H9 (cell line): ENCODE results near the gene COL27A1. TPM values are rescaled to one million over a fixed set of nuclear protein-coding genes. Genes with fewer than 3 reads are reported as not detected.

Experiments
- DNase-seq: peaks from one replicate; pipeline ENCODE4 v3.0.0-alpha.2; 2017
- H2AFZ ChIP-seq: one replicate; pipeline ENCODE4 v1.6.1; 2013; ENCODE audit warnings: mild to moderate bottlenecking, low read length, control low read depth, moderate library complexity
- H2AK5ac ChIP-seq: 2 replicates; pipeline ENCODE4 v1.6.1; 2013; ENCODE audit warnings: low read length, control low read depth, mixed read lengths; ENCODE audit not compliant: insufficient read length
- H2BK120ac ChIP-seq: one replicate; pipeline ENCODE4 v1.6.1; 2013; ENCODE audit warnings: low read depth, mild to moderate bottlenecking, low read length, control low read depth, inconsistent platforms; ENCODE audit not compliant: poor library complexity, severe bottlenecking
- H2BK12ac ChIP-seq: 2 replicates; pipeline ENCODE4 v1.6.1; 2013; ENCODE audit warnings: low read length, control low read depth, mixed read lengths, low read depth; ENCODE audit not compliant: insufficient read length
- H2BK15ac ChIP-seq: 2 replicates; pipeline ENCODE4 v1.6.1; 2013; ENCODE audit warnings: low read depth, low read length, control low read depth
- H2BK20ac ChIP-seq: one replicate; pipeline ENCODE4 v1.6.1; 2013; ENCODE audit warnings: low read depth, mild to moderate bottlenecking, low read length, control low read depth, inconsistent platforms; ENCODE audit not compliant: poor library complexity, severe bottlenecking
- H2BK5ac ChIP-seq: 2 replicates; pipeline ENCODE4 v1.6.1; 2013; ENCODE audit warnings: low read length, control low read depth, mixed read lengths; ENCODE audit not compliant: insufficient read length
- H3K14ac ChIP-seq: 2 replicates; pipeline ENCODE4 v1.6.1; 2013; ENCODE audit warnings: low read length, control low read depth; ENCODE audit not compliant: insufficient read depth
- H3K18ac ChIP-seq: 2 replicates; pipeline ENCODE4 v1.6.1; 2013; ENCODE audit warnings: low read depth, mild to moderate bottlenecking, mixed read lengths, low read length, control low read depth; ENCODE audit not compliant: insufficient read length
- H3K23ac ChIP-seq: 2 replicates; pipeline ENCODE4 v1.6.1; 2013; ENCODE audit warnings: low read length, control low read depth, mixed read lengths, low read depth; ENCODE audit not compliant: insufficient read length
- H3K23me2 ChIP-seq: 2 replicates; pipeline ENCODE4 v1.6.1; 2013; ENCODE audit warnings: low read depth, mild to moderate bottlenecking, mixed read lengths, low read length, control low read depth; ENCODE audit not compliant: insufficient read length, poor library complexity, severe bottlenecking
- H3K27ac ChIP-seq: 2 replicates; pipeline ENCODE4 v1.5.1; 2013; ENCODE audit warnings: low read length, control low read depth, mixed read lengths, low read depth; ENCODE audit not compliant: insufficient read length
- H3K27me3 ChIP-seq: 2 replicates; pipeline ENCODE4 v1.6.1; 2013; ENCODE audit warnings: low read length, control low read depth, inconsistent platforms; ENCODE audit not compliant: insufficient read depth
- H3K4ac ChIP-seq: 2 replicates; pipeline ENCODE4 v1.6.1; 2013; ENCODE audit warnings: low read depth, mild to moderate bottlenecking, control low read depth, inconsistent platforms, low read length, moderate library complexity
- H3K4me1 ChIP-seq: 2 replicates; pipeline ENCODE4 v1.6.1; 2013; ENCODE audit warnings: low read length, control low read depth, inconsistent platforms; ENCODE audit not compliant: insufficient read depth
- H3K4me2 ChIP-seq: 2 replicates; pipeline ENCODE4 v1.6.1; 2013; ENCODE audit warnings: low read length, control low read depth, mixed read lengths; ENCODE audit not compliant: insufficient read length, insufficient read depth
- H3K56ac ChIP-seq: 2 replicates; pipeline ENCODE4 v1.6.1; 2013; ENCODE audit warnings: low read depth, mild to moderate bottlenecking, mixed read lengths, low read length, control low read depth; ENCODE audit not compliant: insufficient read length
- H3K79me1 ChIP-seq: 2 replicates; pipeline ENCODE4 v1.6.1; 2013; ENCODE audit warnings: low read depth, mild to moderate bottlenecking, moderate library complexity, low read length, control low read depth, inconsistent platforms; ENCODE audit not compliant: insufficient read depth, poor library complexity, severe bottlenecking
- H3K79me2 ChIP-seq: 2 replicates; pipeline ENCODE4 v1.6.1; 2013; ENCODE audit warnings: low read length, control low read depth, inconsistent platforms; ENCODE audit not compliant: insufficient read depth
- H3K9ac ChIP-seq: 2 replicates; pipeline ENCODE4 v1.6.1; 2013; ENCODE audit warnings: low read length, control low read depth, mixed read lengths; ENCODE audit not compliant: insufficient read length; ENCODE audit errors: extremely low read depth
- H3K9me3 ChIP-seq: one replicate; pipeline ENCODE4 v1.6.1; 2013; ENCODE audit warnings: low read depth, low read length, inconsistent platforms; ENCODE audit not compliant: control insufficient read depth
- H3T11ph ChIP-seq: one replicate; pipeline ENCODE4 v1.6.1; 2013; ENCODE audit warnings: mild to moderate bottlenecking, low read length, control low read depth, inconsistent platforms
- H4K20me1 ChIP-seq: one replicate; pipeline ENCODE4 v1.6.1; 2013; ENCODE audit not compliant: control insufficient read depth, insufficient read length, insufficient read depth
- H4K5ac ChIP-seq: 2 replicates; pipeline ENCODE4 v1.6.1; 2013; ENCODE audit warnings: low read depth, mild to moderate bottlenecking, mixed read lengths, low read length, control low read depth; ENCODE audit not compliant: insufficient read length
- H4K8ac ChIP-seq: replicated peaks from 2 replicates; pipeline ENCODE4 v1.6.1; 2013; ENCODE audit warnings: low read length, control low read depth, mixed read lengths, low read depth; ENCODE audit not compliant: insufficient read length
- H4K91ac ChIP-seq: 2 replicates; pipeline ENCODE4 v1.6.1; 2013; ENCODE audit warnings: low read depth, mild to moderate bottlenecking, moderate library complexity, mixed read lengths, low read length, control low read depth; ENCODE audit not compliant: insufficient read length
- H3K27ac Mint-ChIP-seq, 3 experiments: 2 replicates in 2 of 3; 3 replicates in 1 of 3; pipeline ENCODE4 v1.8.0; 2020 to 2021; ENCODE audit warnings: mixed read lengths in 3 of 3, mild to moderate bottlenecking in 1 of 3, moderate library complexity in 1 of 3
- H3K27me3 Mint-ChIP-seq: 2 replicates; pipeline ENCODE4 v1.8.0; 2021; ENCODE audit warnings: low read depth, mild to moderate bottlenecking, moderate library complexity, mixed read lengths
- H3K36me3 Mint-ChIP-seq, 3 experiments: 2 replicates in 2 of 3; 3 replicates in 1 of 3; pipeline ENCODE4 v1.8.0; 2020 to 2021; ENCODE audit warnings: low read depth in 3 of 3, mixed read lengths in 3 of 3; ENCODE audit not compliant: insufficient read depth in 1 of 3
- H3K4me1 Mint-ChIP-seq, 2 experiments: 2 replicates each; pipeline ENCODE4 v1.8.0; 2020; ENCODE audit warnings: mixed read lengths in 2 of 2
- H3K4me3 Mint-ChIP-seq, 2 experiments: 2 replicates in 1 of 2; 3 replicates in 1 of 2; pipeline ENCODE4 v1.8.0; 2020 to 2021; ENCODE audit warnings: mild to moderate bottlenecking in 2 of 2, mixed read lengths in 2 of 2, moderate library complexity in 1 of 2
- H3K9me3 Mint-ChIP-seq, 2 experiments: 2 replicates in 1 of 2; 3 replicates in 1 of 2; pipeline ENCODE4 v1.8.0; 2020; ENCODE audit warnings: mild to moderate bottlenecking in 2 of 2, mixed read lengths in 2 of 2, moderate library complexity in 1 of 2
- WGBS: extraction: QIAGEN DNeasy Blood & Tissue Kit; methylation state at CpG from one replicate; pipeline ENCODE4 v1.1.7; 2013; ENCODE audit warnings: missing lambda C conversion rate, low lambda C conversion rate, mixed read lengths; ENCODE audit not compliant: insufficient read length; ENCODE audit errors: extremely low coverage; 5-methylcytosine and 5-hydroxymethylcytosine counted together
- total RNA-seq: library from RNA; stranded (reverse); gene quantifications from 2 replicates; pipeline ENCODE4 v1.2.1, GENCODE V29; 2021
- TF ChIP-seq, protein P1 (sequence below): fragments of 200-600 bp; sonication (generic); conservative IDR thresholded peaks from 3 replicates; pipeline ENCODE4 v1.8.0; 2021; ENCODE audit warnings: antibody characterized with exemption, mild to moderate bottlenecking

COL27A1 gene
- total RNA-seq, 1 experiment from 2014 or later: 17.9 TPM

DNA sequence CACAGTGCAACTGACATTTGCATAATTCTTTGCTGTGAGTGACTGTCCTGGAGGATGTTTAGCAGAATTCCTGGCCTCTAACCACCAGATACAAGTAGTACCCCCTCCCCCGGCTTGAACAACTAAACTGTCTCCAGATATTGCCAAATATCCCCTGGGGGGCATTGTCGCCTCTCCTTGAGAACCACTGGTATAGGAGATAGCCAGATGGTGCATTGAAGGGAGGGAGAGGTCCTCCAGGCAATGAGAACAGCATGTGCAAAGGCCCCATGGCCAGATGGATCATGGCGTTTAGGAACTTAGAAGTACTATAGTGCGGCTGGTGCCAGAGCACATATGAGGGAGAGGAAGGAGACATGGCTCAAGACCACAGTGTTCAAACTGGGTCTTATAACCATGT, 148.6 kb downstream of the COL27A1 start:
- no peak overlapping the region for H2AK5ac ChIP-seq
- no peak overlapping the region for H4K5ac ChIP-seq
- no peaks in the 10 kb centered on the region for H4K20me1 ChIP-seq
- no peak overlapping the region for H3K18ac ChIP-seq
- no peak overlapping the region for H3K23ac ChIP-seq
- no peak overlapping the region for H2BK120ac ChIP-seq
- H3K9me3 ChIP-seq: no peaks in the 10 kb centered on the region
- no peak overlapping the region for H3K56ac ChIP-seq
- no peak overlapping the region for H4K91ac ChIP-seq
- H3K79me2 ChIP-seq: no peaks in the 10 kb centered on the region
- no peak overlapping the region for H3K27ac Mint-ChIP-seq
- no peaks in the 10 kb centered on the region; a peak in 1 of 7 replicates for H3K36me3 Mint-ChIP-seq
- no peak overlapping the region for H3K4me2 ChIP-seq
- H2BK12ac ChIP-seq: no peak overlapping the region
- no peak overlapping the region for H3K27ac ChIP-seq
- H2BK5ac ChIP-seq: no peak overlapping the region
- H3K23me2 ChIP-seq: no peaks in the 10 kb centered on the region
- no peak overlapping the region for H2AFZ ChIP-seq
- no peak overlapping the region for H3K9ac ChIP-seq
- no peaks in the 10 kb centered on the region for H3K27me3 Mint-ChIP-seq
- no peak for DNase-seq
- no peaks in the 10 kb centered on the region for H3K4me1 ChIP-seq
- TF ChIP-seq, protein P1, sequence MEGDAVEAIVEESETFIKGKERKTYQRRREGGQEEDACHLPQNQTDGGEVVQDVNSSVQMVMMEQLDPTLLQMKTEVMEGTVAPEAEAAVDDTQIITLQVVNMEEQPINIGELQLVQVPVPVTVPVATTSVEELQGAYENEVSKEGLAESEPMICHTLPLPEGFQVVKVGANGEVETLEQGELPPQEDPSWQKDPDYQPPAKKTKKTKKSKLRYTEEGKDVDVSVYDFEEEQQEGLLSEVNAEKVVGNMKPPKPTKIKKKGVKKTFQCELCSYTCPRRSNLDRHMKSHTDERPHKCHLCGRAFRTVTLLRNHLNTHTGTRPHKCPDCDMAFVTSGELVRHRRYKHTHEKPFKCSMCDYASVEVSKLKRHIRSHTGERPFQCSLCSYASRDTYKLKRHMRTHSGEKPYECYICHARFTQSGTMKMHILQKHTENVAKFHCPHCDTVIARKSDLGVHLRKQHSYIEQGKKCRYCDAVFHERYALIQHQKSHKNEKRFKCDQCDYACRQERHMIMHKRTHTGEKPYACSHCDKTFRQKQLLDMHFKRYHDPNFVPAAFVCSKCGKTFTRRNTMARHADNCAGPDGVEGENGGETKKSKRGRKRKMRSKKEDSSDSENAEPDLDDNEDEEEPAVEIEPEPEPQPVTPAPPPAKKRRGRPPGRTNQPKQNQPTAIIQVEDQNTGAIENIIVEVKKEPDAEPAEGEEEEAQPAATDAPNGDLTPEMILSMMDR: no peak
- peaks cover 4 to 7% of the 10 kb centered on the region in 2 experiments; a peak in 2 of 4 replicates for H3K4me1 Mint-ChIP-seq
- H3K14ac ChIP-seq: no peak overlapping the region
- H3K9me3 Mint-ChIP-seq: no peaks in the 10 kb centered on the region
- H3K27me3 ChIP-seq: no peaks in the 10 kb centered on the region
- H3T11ph ChIP-seq: no peak overlapping the region
- no peak overlapping the region for H3K4me3 Mint-ChIP-seq
- H2BK15ac ChIP-seq: no peak overlapping the region
- no peaks in the 10 kb centered on the region for H3K79me1 ChIP-seq
- H2BK20ac ChIP-seq: no peak overlapping the region
- WGBS: no CpG with 5 or more reads among the region's 4 CpGs
- H4K8ac ChIP-seq: no peak overlapping the region
- H3K4ac ChIP-seq: no peak overlapping the region
